Measurements from ENCODE around the gene NANOS3. TPM values are rescaled to one million over a fixed set of nuclear protein-coding genes. Genes with fewer than 3 reads are reported as not detected.

NANOS3 gene
- total RNA-seq, 1 donor from 2014 or later: 0.98 TPM

DNA sequence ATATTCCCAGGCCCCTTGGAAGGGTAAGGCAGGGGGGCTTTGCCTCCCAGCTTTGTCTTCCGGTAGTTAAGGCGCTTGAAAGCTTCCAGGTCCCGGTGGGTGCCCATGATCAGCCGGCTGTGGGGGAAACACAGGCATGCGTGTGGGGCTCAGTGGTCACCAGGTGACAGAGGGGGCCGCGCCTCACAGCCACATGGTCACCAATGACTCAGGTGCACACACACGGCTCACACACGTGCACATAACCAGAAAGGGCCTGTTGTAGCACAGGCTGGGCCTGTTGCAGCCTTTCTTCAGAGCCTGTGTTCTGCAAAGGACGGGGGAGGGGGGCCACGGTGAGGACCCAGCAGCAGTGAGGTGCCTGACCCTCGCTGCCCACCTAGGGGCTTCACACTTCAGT is 5.9 kb downstream of the NANOS3 start:
- intact Hi-C loops (cut with micrococcal nuclease): loop anchor here (5.0 kb wide), 2 partner anchors 286 to 534 kb away; partner anchors contain the start of gene DDX39A

DNA sequence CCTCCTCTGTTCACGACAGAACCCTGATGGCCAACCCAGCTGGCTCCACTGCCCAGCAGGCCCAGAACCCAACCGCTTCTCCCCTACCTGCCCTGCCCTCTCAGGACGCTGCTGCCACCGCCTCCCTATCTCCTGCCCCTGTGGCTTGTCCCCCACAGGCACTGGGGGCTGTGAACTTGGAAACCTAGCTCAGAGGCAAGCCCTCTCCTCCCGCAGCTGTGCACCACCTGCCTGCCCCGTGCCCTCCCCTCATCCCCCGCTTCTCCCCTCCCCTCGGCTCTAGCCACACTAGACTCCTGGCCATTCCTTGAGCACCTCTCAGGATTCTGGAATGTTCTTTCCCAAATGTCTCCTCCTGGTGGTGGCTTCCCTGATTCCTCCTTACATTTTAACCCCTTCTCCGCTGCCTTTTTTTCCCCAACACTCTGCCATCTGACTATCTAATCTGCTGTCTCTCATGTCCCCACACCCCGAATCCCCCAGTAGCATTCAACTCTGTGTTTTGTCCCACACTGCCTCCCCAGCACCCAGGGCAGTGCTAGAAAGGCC is 6.7 kb downstream of the NANOS3 start:
- intact Hi-C loops (cut with micrococcal nuclease): loop anchor here (5.0 kb wide), 2 partner anchors 286 to 534 kb away; partner anchors contain the start of gene DDX39A

DNA sequence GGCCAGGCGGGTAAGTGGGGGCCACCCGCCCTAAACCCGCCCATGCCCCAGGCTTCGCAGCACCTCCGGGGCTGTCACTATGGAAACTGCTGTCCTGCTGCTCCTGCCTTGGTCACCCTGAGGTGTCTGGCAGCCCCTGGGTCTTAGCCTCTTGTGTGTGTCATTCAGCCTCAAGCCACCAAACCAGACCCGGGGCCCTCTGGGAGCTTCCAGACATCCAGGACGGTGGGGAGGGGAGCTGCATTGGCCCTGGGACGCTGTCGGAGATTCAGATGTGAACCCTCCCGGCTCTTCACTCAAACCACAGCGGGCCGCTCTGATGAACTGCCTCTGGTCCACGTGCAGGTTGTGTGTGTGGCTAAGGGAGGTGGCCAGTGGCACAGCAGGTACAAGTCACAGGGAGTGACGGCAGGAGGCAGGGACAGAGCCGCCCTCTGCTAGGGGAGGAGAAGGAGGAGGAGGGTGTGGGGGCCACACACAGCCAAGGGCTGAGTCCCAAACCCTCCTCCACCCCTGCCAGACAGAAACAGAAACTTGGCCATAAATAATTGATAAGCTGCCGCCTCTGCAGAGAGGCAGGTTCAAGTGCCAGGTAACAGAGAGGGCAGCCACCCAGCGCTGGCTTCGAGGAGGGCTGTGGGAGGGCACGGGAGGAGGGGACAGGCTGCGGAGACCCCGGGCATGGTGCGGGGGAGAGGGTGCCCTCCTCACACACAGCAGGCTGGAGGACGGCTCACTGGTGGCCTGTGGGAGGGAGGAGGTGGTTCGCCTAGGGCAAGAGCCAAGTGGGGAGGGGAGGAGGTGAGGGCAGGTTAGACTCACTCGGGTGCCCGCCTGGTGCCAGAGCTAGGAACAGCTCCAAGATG is 8.0 kb downstream of the NANOS3 start:
- intact Hi-C loops (cut with micrococcal nuclease): loop anchor here (5.0 kb wide), 2 partner anchors 288 to 532 kb away; partner anchors contain the start of gene DDX39A

DNA sequence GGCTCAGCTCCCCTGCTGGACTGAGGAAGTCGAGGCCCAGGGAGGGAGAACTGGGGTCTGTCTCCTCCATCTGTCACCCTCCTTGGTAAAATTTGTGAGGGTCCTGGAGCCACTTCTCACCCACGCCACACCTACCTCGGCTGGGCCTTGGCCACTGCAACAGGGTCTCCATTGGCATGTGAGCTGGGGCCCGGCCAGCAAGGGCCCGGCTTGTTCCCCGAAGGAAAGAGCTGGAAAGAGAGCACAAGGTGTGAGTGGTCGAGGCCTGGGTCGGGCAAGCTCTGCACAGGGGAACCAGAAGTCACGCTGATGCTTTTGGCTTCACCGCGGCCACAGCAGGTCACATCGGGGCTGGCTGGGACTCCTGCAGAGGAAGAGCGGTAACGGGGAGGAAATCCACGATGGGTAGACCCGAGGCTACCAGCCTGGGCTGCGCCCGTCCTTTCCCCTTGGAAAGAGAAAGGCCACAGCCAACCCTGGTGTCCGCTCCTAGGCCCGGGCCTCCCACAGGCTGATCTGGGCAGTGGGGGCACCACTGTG is 9.0 kb downstream of the NANOS3 start:
- intact Hi-C loops (cut with micrococcal nuclease): no loop called here

DNA sequence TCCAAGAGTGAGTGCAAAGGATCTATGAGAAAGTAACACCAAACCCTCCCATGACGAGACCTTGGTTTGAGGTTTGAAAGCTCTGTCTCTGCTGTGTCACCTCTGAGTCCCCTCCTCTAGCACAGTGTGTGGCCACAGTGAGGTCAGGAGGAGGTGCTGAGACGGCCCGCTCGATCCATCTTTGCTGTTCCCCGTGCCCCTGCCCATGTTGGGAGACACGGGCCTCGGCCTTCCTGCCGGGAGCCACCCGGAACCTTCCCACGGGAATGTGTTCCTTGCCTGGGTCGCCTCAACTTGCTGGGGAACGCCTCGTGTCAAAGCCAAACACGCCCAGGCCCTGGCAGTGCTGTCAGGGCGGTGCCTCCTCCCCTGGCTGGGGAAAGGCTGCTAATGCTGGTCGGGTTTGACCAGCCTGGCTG is 10.1 kb downstream of the NANOS3 start:
- intact Hi-C loops (cut with micrococcal nuclease): no loop called here

DNA sequence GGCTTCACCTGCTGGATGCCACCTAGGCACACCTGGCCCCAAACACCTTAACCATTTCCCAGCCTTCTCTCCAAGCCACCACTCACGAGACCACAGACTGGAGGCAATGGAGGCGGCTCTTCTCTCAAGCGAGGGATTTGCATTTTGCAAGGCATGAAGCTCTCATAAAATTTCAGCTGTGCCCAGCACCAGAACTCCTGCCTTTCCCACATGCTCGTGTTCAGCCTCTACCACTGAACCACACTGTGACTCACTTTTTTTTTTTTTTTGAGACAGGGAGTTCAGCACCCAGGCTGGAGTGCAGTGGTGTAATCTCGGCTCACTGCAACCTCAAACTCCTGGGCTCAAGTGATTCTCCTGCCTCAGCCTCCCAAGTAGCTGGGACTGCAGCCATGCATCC is 10.6 kb downstream of the NANOS3 start:
- intact Hi-C loops (cut with micrococcal nuclease): no loop called here

DNA sequence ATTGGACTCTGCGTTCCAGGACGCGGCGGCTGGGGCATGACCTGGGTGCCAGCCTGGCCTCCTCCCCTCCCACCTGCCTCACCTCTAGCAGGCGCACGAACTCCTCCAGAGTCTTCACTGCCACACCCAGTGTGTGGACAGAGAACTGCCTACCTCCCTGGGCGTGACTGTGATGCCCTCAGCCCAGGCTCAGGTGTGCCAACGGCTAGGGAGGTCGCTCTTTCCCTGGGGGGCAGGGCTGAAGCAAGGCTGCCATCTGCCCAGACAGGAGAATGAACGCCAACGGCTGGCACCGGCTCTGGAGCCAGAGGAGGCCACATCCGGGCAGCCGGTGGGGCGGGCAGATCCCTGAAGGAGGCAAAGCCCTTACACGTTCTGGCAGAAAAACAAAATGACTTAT is 11.3 kb downstream of the NANOS3 start:
- intact Hi-C loops (cut with micrococcal nuclease): no loop called here

DNA sequence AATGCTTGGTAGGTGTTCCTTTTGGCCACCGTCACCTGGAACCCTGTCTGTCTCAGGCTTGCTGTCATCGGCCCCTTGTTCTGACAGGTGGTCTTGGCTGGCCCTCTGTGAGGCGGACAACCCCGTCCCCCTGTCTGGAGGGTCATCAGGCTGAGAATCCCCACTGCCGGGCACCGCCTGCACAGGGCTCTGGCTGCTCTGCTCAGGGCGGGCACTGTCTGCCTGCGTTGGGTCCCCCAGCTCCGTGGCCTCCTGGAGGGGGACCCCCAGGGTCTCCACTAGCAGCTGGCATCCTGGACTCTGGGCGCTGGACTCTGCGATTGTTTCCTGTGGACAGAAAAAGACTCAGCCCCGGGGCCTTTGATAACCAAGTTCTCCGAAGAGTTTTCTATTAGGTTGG is 13.2 kb downstream of the NANOS3 start:
- intact Hi-C loops (cut with micrococcal nuclease): no loop called here

DNA sequence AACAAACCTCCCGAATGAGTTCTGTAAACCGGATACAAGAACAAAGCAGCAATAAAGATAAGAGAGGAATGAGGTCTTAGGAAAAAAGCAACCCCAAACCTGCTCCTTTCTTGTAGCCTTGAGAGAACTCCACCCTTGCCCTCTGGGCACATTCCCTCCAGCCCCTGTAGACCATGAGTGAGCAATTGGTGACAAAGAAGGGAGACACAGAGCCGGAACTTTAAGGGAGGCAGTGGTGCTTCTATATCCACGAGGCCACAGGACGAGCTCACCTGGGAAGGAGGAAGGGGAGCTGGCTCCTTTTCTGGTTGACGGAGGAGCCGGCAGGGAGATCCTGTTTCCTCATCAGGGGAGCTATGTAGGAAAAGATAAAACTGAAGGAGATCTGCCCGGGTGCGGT is 15.9 kb downstream of the NANOS3 start:
- intact Hi-C loops (cut with micrococcal nuclease): no loop called here

DNA sequence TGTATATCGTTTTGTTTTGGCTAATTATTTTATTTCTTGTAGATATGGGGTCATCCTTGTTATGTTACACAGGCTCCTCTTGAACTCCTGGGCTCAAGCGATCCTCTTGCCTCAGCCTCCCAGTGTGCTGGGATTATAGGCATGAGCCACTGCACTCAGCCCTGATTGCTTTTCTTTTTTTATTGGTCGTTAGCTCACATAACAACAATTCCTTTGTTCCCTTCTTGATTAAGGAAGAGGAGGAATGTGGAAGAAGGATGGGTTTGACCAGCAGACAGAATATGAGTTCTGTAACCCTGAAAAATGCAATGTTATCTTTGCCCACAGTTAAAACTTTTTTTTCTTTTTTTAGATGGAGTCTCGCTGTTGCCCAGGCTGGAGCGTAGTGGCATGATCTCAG is 17.6 kb downstream of the NANOS3 start:
- intact Hi-C loops (cut with micrococcal nuclease): no loop called here

DNA sequence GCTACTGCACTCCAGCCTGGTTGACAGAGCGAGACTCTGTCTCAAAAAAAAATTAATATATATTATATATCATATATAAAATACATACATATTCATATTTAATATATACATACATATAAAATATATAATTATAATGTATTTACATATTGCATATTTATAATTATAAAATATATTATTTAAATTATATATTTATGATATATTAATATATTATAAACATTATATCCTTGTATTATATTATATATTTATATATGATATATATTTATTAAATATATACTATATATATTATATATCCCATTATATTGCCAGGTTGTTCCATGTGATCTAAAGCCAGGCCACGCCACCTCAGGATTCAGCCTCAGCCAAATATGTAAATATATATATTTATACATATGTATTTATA is 19.3 kb downstream of the NANOS3 start:
- intact Hi-C loops (cut with micrococcal nuclease): no loop called here

DNA sequence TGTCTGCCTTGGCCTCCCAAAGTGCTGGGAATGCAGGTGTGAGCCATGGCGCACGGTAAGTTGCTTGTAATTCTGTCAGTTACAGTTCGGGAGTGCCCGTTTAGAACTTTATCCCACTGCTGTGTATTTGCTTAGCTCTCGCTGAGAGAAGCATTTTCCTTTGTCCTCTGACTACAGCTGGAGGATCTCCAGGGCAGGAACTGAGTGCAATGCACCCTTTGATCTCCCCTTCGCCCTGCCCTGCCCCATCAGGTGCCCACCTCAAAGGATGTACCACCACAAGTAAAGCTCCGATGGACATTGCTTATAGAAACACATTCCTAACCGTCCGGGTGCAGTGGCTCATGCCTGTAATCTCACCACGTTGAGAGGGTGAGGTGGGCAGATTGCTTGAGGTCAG is 22.5 kb downstream of the NANOS3 start:
- intact Hi-C loops (cut with micrococcal nuclease): no loop called here

DNA sequence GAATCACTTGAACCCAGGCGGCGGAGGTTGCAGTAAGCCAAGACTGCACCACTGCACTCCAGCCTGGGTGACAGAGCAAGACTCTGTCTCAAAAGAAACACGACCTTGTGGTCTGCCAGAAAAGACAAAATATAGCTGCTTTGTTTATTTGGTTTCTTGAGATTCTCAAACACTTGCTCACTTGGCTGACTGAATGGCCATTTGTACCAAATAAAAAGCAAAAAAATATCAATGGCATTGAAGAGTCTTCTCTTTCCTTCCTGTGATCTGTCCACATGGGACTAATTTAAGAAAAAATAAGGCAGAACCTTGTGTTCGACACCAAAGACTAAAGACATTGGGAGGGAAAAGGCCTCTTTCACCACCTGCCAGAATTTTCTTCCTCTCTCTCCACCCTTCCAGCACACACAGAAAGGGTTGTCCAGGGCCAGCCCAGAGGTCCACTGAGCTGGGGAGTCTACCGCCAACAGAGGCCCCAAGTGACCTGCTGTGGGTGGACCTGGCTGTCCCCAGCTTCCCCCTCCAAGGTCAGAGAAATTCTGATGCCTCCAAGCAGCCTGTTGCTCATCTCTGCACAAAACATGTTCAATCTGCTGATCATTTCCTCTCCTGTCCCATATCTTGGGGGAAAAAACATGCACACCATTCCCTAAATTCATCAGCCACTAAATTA is 23.1 kb downstream of the NANOS3 start:
- intact Hi-C loops (cut with micrococcal nuclease): no loop called here

DNA sequence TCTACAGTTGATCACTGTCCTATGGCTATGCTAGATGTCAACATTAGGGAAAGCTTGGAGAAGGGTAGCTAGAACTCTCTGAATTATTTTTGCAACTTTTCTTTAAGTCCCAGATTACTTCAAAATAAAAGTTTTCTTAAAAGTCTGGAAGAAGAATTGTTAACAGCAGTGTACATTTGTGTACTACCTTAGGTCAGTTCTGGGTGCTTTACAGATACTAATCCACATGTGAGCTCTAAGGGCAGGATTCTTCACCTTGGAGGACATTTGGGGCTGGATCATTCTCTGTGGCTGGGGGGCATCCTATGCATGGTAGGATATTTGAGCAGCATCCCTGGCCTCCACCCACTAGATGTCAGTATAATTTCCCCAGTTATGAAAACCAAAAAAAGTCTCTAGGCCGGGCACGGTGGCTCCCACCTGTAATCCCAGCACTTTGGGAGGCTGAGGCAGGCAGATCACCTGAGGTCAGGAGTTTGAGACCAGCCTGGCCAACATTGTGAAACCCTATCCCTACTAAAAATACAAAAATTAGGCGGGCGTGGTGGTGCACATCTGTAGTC is 26.1 kb downstream of the NANOS3 start:
- intact Hi-C loops (cut with micrococcal nuclease): no loop called here

DNA sequence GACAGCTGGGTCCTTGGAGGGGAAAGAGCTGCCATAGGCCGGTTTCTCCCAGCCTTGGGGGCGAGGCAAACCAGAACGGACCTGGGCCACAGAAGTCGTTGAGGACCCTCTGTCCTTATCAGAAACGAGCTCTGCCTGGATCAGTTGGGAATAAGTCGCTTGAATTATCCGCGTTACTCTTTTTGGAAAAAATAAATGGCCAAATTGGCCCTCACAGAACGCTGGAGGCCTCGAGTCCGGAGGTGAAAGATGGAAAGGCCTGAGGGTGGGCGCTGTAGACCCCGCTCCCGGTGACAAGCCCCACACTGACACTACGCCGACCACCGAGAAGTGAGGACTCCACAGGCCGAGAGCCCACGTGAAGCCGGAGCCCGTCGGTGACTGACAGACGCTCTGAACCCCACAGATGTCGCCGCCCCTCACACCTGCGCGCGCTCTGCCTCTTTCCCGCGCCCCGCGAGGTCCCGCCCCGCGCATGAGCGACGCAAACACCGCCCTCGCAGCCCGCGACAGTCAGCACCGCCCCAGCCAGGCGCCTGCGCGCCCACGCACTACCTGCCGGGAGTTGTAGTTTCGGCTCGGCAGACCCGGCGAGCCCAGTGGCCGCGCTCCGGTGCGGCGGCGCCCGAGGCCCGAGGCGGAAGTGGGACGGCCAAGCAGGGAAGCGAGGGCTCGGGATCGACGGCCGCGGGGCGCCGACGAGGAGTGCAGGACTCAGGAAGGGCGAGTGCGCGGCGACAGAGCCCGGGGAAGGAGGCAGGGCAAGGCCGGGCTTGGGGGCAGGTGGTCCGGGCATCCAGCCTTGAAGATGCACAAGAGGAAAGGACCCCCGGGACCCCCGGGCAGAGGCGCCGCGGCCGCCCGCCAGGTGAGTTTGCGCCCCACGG is 28.9 kb downstream of the NANOS3 start, which contains the start of the genes BRME1 and CC2D1A:
Gene BRME1 (minus strand): TSS at position 484 of the 887 bp plus-strand sequence. CDS start 1,225 bp downstream, outside the sequence.
Gene CC2D1A (plus strand): TSS at position 568 of the 887 bp plus-strand sequence. CDS start 241 bp downstream, at position 809.
- intact Hi-C loops (cut with micrococcal nuclease): loop anchor here (1.0 to 5.0 kb wide), 7 partner anchors 15 to 231 kb away; partner anchors contain the start of genes DCAF15, IL27RA, PRKACA and RFX1

DNA sequence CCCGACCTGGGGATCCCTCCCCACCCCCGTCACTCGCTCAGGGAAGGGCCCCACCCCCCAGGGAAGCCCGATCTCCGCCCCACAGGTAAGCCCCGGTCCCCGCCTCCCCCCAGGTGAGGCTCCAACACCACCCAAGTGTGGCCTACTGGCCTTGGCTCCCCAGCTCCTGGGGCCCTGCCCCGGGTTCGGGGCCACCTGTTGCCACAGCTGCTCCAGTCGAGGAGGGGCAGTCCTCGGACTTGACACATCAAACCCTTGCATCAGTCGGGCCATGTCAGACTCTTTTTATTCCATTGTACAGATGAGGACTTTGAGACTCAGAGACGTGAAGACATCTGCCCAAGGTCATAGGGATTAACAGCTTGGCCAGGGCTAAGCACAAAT is 29.6 kb downstream of the NANOS3 start:
- intact Hi-C loops (cut with micrococcal nuclease): loop anchor here (1.0 to 5.0 kb wide), 7 partner anchors 15 to 231 kb away; partner anchors contain the start of genes DCAF15, IL27RA, PRKACA and RFX1

DNA sequence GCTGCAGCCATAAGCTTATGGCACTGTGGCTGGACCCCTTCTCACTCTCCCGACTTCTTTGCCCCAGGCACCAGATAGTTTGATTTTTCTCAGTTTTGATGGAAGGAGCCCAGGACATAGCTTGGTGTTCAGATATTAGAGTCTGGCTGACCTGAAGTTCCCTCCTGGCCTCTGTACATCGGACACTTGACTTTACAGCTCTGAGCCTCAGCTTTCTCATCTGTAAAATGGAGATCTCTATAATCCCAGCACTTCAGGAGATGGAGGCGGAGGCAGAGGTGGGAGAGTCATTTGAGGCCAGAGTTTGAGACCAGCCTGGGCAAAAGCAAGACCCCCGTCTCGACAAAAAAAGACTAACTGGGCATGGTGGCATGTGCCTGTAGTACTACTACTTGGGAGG is 30.0 kb downstream of the NANOS3 start:
- intact Hi-C loops (cut with micrococcal nuclease): loop anchor here (1.0 to 5.0 kb wide), 7 partner anchors 14 to 230 kb away; partner anchors contain the start of genes DCAF15, IL27RA, PRKACA and RFX1

DNA sequence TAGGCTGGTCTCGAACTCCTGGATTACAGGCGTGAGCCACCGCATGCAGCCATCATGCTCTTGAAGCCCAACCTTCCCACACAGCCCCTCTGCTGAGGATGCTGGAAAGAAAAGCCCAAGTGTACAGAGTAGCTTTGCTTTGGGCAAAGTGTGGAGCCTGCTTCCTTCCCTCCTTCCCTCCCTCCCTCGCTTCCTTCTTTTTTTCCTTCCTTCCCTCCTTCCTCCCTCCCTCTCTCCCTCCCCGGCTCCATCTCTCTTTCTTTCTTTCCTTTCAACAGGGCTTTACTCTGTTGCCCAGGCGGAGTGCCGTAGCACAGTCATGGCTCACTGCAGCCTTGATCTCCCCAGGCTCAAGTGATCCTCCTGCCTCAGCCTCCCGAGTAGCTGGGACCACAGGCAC is 31.7 kb downstream of the NANOS3 start:
- intact Hi-C loops (cut with micrococcal nuclease): loop anchor here (5.0 kb wide), 1 partner anchor 124 kb away; the partner anchor contains the start of gene IL27RA

DNA sequence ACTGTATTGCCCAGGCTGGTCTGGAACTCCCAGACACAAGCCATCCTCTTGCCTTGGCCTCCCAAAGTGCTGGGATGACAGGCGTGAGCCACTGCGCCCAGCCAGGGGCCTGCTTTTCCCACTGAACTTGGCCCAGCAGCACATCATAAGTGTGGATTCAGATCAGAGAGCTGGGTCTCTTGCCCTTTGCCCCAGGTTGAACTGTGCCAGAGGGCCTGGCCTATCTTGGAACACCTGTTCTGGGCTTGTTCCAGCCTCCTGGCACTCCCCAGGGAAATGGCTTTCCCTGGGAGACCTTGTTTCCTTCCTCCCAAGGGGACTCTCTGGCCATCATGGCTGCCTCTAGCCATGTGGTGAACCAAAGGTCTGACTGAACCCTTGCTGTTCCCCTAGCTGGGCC is 32.5 kb downstream of the NANOS3 start:
- intact Hi-C loops (cut with micrococcal nuclease): loop anchor here (5.0 kb wide), 1 partner anchor 123 kb away; the partner anchor contains the start of gene IL27RA

DNA sequence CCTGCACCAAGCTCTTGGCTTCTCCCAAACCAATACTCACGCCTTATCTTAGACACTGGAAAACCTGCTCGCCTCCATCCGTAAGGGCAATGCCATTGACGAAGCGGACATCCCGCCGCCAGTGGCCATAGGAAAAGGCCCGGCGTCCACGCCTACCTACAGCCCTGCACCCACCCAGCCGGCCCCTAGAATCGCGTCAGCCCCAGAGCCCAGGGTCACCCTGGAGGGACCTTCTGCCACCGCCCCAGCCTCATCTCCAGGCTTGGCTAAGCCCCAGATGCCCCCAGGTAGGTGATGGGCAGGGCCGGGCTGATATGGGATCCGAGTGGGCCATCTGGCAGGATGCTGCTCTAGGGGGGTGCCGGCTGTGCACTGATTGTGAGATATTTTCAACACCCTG is 36.4 kb downstream of the NANOS3 start:
- intact Hi-C loops (cut with micrococcal nuclease): no loop called here

Measured in T-helper 1 cell treated with Interleukin-12 subunit alpha and Interleukin-12 subunit beta and Interleukin-4 antibody, amounts not matched to agents 30 ng/mL and 1 ng/mL, for 36 hours (primary cell).